ENCODE measurements around the gene C8G. TPM values are rescaled to one million over a fixed set of nuclear protein-coding genes. Genes with fewer than 3 reads are reported as not detected.

C8G gene
- total and polyA plus RNA-seq, 2 donors (not counting 1 experiment from before 2014, with no cell fraction given): 1.7 to 2.8 TPM

DNA sequence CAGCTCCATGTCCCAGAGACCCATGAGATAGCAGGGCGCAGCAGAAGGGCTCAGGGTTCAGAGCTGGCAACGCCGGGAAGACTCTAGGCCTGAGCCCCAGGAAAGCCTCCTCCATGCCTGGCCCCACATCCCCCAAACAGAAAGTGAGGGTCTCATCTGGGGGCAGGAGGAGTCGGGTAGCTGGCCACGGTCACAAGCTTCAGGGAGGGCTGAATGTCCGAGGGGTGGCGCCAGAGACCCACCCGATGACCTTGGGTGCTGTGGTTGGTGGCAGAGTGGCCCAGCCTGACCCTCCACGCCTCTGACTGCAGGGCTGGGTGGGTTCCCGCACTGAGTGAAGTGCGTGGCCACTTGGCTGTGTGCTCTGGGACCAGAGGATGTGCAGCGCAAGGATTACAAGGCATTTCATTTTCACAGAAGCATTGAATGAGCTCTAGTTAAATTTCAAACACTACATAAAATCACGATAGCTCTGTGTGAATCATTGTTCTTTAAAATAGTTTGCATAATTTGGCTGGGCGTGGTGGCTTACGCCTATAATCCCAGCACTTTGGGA, 3.0 kb downstream of the C8G start:
- Mint-ChIP-seq H3K27ac (peak overlapping the region; percentile 20), H3K4me3 (peak overlapping the region; percentile 61), H3K4me1 (peaks cover 12% of the 10 kb centered on the region), H3K27me3 (no peaks in the 10 kb centered on the region), H3K9me3 (ENCODE audit: insufficient read depth) (no peaks in the 10 kb centered on the region)
- CTCF ChIA-PET: interaction anchor here (0.6 to 2.7 kb wide), 18 partner anchors 9 to 475 kb away, joined by 3 to 39 read pairs (median 5); partner anchors contain the start of genes AJM1, EXD3, FUT7 and MAN1B1
- 59% methylated on average over 8 of the region's 15 CpGs for WGBS (ENCODE audit: insufficient coverage)
- Histone ChIP-seq H3K79me2 (ENCODE audit: control insufficient read depth, insufficient read depth, low read length) (peaks cover 10% of the 10 kb centered on the region), H2AFZ (ENCODE audit: insufficient read depth, low read depth, low read length, poor library complexity, severe bottlenecking) (no peak overlapping the region), H3K9me3 (ENCODE audit: control extremely low read depth in 1 of 3, control insufficient read depth in 2 of 3, insufficient read depth in 1 of 3, low read length in 2 of 3) (no peaks in the 10 kb centered on the region), H3K36me3 (replicated peaks in 1 of 2; ENCODE audit: control extremely low read depth in 1 of 2, control insufficient read depth in 1 of 2, extremely low read depth in 1 of 2, insufficient read depth in 2 of 2, low read length in 1 of 2) (peaks cover 0 to 2% of the 10 kb centered on the region in 2 experiments), H4K20me1 (ENCODE audit: control insufficient read depth, insufficient read depth, low read length, poor library complexity, severe bottlenecking) (peaks cover 11% of the 10 kb centered on the region), H3K27me3 (replicated peaks in 1 of 4; ENCODE audit: control extremely low read depth in 1 of 4, control insufficient read depth in 3 of 4, insufficient read depth in 4 of 4, low read length in 3 of 4) (no peaks in the 10 kb centered on the region), H3K4me1 (ENCODE audit: control insufficient read depth in 2 of 2, insufficient read depth in 2 of 2, low read length in 2 of 2) (peaks cover 16 to 25% of the 10 kb centered on the region in 2 donors), H3K4me3 (ENCODE audit: control extremely low read depth in 1 of 5, extremely low read depth in 1 of 5, insufficient read depth in 1 of 5, low read depth in 2 of 5, low read length in 4 of 5) (no peak overlapping the region), H3K4me2 (replicated peaks; ENCODE audit: low read depth, low read length, poor library complexity, severe bottlenecking) (no peak overlapping the region), H3K9ac (ENCODE audit: low read length) (no peak overlapping the region), H3K27ac (ENCODE audit: low read length in 2 of 2) (no peak overlapping the region)
- intact Hi-C loops (cut with micrococcal nuclease): no loop called here
- no peak for TF ChIP-seq EZH2 (IDR thresholded peaks at IDR 0.05; ENCODE audit: borderline replicate concordance, insufficient read depth, low read depth, low read length, poor library complexity, severe bottlenecking)
- TF ChIP-seq, protein P1, sequence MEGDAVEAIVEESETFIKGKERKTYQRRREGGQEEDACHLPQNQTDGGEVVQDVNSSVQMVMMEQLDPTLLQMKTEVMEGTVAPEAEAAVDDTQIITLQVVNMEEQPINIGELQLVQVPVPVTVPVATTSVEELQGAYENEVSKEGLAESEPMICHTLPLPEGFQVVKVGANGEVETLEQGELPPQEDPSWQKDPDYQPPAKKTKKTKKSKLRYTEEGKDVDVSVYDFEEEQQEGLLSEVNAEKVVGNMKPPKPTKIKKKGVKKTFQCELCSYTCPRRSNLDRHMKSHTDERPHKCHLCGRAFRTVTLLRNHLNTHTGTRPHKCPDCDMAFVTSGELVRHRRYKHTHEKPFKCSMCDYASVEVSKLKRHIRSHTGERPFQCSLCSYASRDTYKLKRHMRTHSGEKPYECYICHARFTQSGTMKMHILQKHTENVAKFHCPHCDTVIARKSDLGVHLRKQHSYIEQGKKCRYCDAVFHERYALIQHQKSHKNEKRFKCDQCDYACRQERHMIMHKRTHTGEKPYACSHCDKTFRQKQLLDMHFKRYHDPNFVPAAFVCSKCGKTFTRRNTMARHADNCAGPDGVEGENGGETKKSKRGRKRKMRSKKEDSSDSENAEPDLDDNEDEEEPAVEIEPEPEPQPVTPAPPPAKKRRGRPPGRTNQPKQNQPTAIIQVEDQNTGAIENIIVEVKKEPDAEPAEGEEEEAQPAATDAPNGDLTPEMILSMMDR (IDR thresholded peaks at IDR 0.05): no peak
- no peak for DNase-seq
- no peak for ATAC-seq (ENCODE audit: low read depth)
- POLR2A ChIA-PET: interaction anchor here (1.0 to 1.3 kb wide), 2 partner anchors 52 to 87 kb away, joined by 4 to 6 read pairs; no protein-coding TSS in a partner anchor

GRCh38 chr9:136949239-136949816, 4.3 kb downstream of the C8G start:
- H3K27ac ChIP-seq (ENCODE audit: low read length in 2 of 2): peak overlapping the region; percentile 41 to 72
- ATAC-seq (ENCODE audit: low read depth): no peak
- Mint-ChIP-seq H3K4me1 (peaks cover 12% of the 10 kb centered on the region), H3K27ac (peak overlapping the region; percentile 83), H3K4me3 (peak overlapping the region; percentile 88), H3K9me3 (ENCODE audit: insufficient read depth) (no peaks in the 10 kb centered on the region), H3K27me3 (no peaks in the 10 kb centered on the region)
- no peak for TF ChIP-seq EZH2 (IDR thresholded peaks at IDR 0.05; ENCODE audit: borderline replicate concordance, insufficient read depth, low read depth, low read length, poor library complexity, severe bottlenecking)
- TF ChIP-seq, protein P1 (IDR thresholded peaks at IDR 0.05): no peak
- DNase-seq: no peak
- intact Hi-C loops (cut with micrococcal nuclease): no loop called here
- 13% methylated on average over 18 of the region's 22 CpGs for WGBS (ENCODE audit: insufficient coverage)
- POLR2A ChIA-PET: interaction anchor here (0.7 kb wide), 4 partner anchors 10 to 724 kb away, joined by 3 to 7 read pairs (median 3); no protein-coding TSS in a partner anchor
- no peaks in the 10 kb centered on the region for H3K36me3 ChIP-seq (replicated peaks in 1 of 2; ENCODE audit: control extremely low read depth in 1 of 2, control insufficient read depth in 1 of 2, extremely low read depth in 1 of 2, insufficient read depth in 2 of 2, low read length in 1 of 2)
- peaks cover 10 to 19% of the 10 kb centered on the region in 2 donors for H3K4me1 ChIP-seq (ENCODE audit: control insufficient read depth in 2 of 2, insufficient read depth in 2 of 2, low read length in 2 of 2)
- H3K4me3 ChIP-seq (ENCODE audit: control extremely low read depth in 1 of 5, extremely low read depth in 1 of 5, insufficient read depth in 1 of 5, low read depth in 2 of 5, low read length in 4 of 5): peak overlapping the region in 4 of 5 experiments; percentile 49 to 65 (median 58)
- CTCF ChIA-PET: interaction anchor here (1.0 kb wide), 3 partner anchors 80 to 86 kb away, joined by 3 to 5 read pairs (median 4); partner anchors contain the start of gene FUT7
- H3K27me3 ChIP-seq (replicated peaks in 1 of 4; ENCODE audit: control extremely low read depth in 1 of 4, control insufficient read depth in 3 of 4, insufficient read depth in 4 of 4, low read length in 3 of 4): no peaks in the 10 kb centered on the region
- no peaks in the 10 kb centered on the region for H4K20me1 ChIP-seq (ENCODE audit: control insufficient read depth, insufficient read depth, low read length, poor library complexity, severe bottlenecking)
- H3K9ac ChIP-seq (ENCODE audit: low read length): peak overlapping the region; percentile 66
- H3K79me2 ChIP-seq (ENCODE audit: control insufficient read depth, insufficient read depth, low read length): no peaks in the 10 kb centered on the region
- no peaks in the 10 kb centered on the region for H3K9me3 ChIP-seq (ENCODE audit: control extremely low read depth in 1 of 3, control insufficient read depth in 2 of 3, insufficient read depth in 1 of 3, low read length in 2 of 3)
- H2AFZ ChIP-seq (ENCODE audit: insufficient read depth, low read depth, low read length, poor library complexity, severe bottlenecking): peak overlapping the region; percentile 94
- peak overlapping the region; percentile 94 for H3K4me2 ChIP-seq (replicated peaks; ENCODE audit: low read depth, low read length, poor library complexity, severe bottlenecking)

Measured in B cell (primary cell).